ENCODE data around the gene JAZF1. TPM values are rescaled to one million over a fixed set of nuclear protein-coding genes. Genes with fewer than 3 reads are reported as not detected.
"Not testable (repeated sequence)": the region's sequence is repeated elsewhere in the genome, so short reads cannot be mapped to it uniquely, and the experiment has no call there.

Gene JAZF1
- total RNA-seq, 2 experiments from 2014 or later = 3.3 to 4.0 TPM

DNA sequence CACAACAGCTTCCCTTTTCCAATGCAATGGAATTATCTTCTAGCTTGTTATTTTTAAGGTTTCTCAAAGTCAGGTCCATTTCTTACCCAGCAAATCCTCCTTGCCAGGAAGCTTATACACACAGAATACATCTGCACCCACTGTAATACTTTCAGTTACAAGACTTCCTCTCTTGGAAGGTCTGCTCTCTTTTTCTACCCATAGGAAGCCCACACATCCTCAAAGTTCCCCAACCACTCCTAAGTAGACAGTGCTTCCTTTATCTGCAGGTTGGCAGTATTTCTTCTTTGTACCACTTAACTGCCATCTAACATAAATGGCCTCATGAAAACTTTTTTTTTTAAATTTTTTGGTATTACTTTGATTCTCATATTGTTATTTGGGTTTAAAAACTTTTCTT, 285.0 kb downstream of the JAZF1 start:
- TF ChIP-seq, protein P1, sequence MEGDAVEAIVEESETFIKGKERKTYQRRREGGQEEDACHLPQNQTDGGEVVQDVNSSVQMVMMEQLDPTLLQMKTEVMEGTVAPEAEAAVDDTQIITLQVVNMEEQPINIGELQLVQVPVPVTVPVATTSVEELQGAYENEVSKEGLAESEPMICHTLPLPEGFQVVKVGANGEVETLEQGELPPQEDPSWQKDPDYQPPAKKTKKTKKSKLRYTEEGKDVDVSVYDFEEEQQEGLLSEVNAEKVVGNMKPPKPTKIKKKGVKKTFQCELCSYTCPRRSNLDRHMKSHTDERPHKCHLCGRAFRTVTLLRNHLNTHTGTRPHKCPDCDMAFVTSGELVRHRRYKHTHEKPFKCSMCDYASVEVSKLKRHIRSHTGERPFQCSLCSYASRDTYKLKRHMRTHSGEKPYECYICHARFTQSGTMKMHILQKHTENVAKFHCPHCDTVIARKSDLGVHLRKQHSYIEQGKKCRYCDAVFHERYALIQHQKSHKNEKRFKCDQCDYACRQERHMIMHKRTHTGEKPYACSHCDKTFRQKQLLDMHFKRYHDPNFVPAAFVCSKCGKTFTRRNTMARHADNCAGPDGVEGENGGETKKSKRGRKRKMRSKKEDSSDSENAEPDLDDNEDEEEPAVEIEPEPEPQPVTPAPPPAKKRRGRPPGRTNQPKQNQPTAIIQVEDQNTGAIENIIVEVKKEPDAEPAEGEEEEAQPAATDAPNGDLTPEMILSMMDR (IDR thresholded peaks at IDR 0.05) = no peak
- peaks cover 3% of the 10 kb centered on the region for H3K36me3 Mint-ChIP-seq (ENCODE audit: low read depth)
- H3K4me3 Mint-ChIP-seq = no peak overlapping the region
- peaks cover 24% of the 10 kb centered on the region for H3K4me1 Mint-ChIP-seq (ENCODE audit: low read depth)
- no peak overlapping the region for H3K27ac Mint-ChIP-seq
- DNase-seq = no peak
- H3K9me3 Mint-ChIP-seq = no peaks in the 10 kb centered on the region
- intact Hi-C loops (cut with micrococcal nuclease) = no loop called here
- ChIA-PET POLR2A (no interaction called here), CTCF (no interaction called here)
- no peak for ATAC-seq
- H3K27me3 Mint-ChIP-seq = no peaks in the 10 kb centered on the region

DNA sequence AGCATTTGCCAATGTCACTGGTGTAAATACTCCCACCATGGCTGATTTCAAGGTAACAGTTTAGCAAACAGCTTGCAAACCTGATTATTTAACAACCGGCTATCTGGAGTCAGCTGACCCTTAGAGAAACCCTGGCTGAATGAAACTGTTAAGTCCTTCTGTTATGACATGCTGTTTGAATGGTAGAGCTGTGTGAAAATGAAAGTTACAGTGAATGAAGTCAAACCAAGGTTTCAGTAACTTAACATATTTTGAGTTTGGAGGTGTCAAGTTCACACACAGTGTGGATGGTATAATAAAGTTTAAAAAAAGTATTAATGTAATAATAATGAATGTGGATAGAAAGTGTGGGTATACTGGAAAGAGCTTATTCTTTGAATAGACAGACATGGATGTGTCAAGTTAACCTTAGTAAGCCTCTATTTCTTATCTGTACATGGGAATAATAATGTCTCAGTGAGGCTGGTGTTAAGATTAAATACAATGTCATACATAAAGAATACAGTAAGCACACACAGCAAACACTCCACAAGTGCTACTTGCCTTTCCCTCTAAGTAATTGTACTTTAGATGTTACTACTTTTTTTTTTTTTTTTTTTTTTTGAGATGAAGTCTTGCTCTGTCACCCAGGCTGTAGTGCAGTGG, 290.3 kb downstream of the JAZF1 start:
- Mint-ChIP-seq H3K27ac (no peak overlapping the region), H3K36me3 (ENCODE audit: low read depth) (peaks cover 3% of the 10 kb centered on the region), H3K4me1 (ENCODE audit: low read depth) (peaks cover 5% of the 10 kb centered on the region), H3K9me3 (peaks cover 1% of the 10 kb centered on the region), H3K4me3 (no peak overlapping the region), H3K27me3 (no peaks in the 10 kb centered on the region)
- intact Hi-C loops (cut with micrococcal nuclease) = no loop called here
- ChIA-PET CTCF (interaction anchor here (1.2 kb wide), 1 partner anchor 10 kb away, joined by 3 read pairs; no protein-coding TSS in a partner anchor), POLR2A (interaction anchor here (1.5 kb wide), 1 partner anchor 9 kb away, joined by 3 read pairs; no protein-coding TSS in a partner anchor)
- DNase-seq = no peak
- peak; percentile 58 for ATAC-seq
- TF ChIP-seq, protein P1 (IDR thresholded peaks at IDR 0.05) = no peak

DNA sequence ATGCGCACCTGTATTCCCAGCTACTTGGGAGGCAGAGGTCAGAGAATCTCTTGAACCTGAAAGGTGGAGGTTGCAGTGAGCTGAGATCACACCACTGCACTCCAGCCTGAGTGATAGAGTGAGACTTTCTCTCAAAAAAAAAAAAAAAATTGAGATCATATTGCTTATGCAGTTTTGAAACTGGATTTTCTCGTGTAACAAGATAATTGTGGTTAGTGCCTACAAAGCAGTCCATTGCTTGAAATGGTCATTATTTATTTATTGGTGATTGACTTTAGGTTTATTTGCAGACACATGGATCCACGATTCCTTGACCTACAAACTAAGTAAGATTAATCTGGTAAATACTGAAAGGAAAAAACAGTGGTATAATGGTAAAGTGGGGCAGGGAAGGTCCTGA, 290.8 kb downstream of the JAZF1 start:
- Mint-ChIP-seq H3K27me3 (no peaks in the 10 kb centered on the region), H3K4me3 (no peak overlapping the region), H3K27ac (no peak overlapping the region), H3K9me3 (peaks cover 1% of the 10 kb centered on the region), H3K4me1 (ENCODE audit: low read depth) (peaks cover 5% of the 10 kb centered on the region), H3K36me3 (ENCODE audit: low read depth) (peaks cover 3% of the 10 kb centered on the region)
- TF ChIP-seq, protein P1 (IDR thresholded peaks at IDR 0.05) = no peak
- POLR2A ChIA-PET = interaction anchor here (1.5 kb wide), 1 partner anchor 10 kb away, joined by 3 read pairs; no protein-coding TSS in a partner anchor
- intact Hi-C loops (cut with micrococcal nuclease) = no loop called here
- ATAC-seq = no peak
- no peak for DNase-seq
- CTCF ChIA-PET = interaction anchor here (1.2 kb wide), 1 partner anchor 10 kb away, joined by 3 read pairs; no protein-coding TSS in a partner anchor

DNA sequence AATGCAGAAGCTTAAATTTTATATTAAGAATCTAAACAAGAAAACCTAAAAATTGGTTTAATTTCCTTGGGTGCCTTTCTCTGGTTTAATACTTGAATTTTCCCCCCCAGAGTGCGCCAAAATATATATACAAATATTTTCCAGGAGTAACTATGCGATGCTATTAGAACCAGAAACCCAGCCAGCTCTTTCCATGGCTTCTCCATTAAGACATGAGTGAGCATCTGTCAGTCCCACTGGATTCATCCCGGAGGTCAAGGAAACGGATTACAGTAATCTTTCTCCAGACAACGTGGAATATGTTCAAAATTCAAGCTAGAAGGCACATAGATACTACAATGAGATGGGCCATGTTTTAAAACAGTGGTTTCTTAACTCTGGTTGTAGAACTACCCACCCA, 291.9 kb downstream of the JAZF1 start:
- TF ChIP-seq, protein P1 (IDR thresholded peaks at IDR 0.05) = no peak
- intact Hi-C loops (cut with micrococcal nuclease) = no loop called here
- ATAC-seq (no peak), DNase-seq (no peak)
- ChIA-PET CTCF (no interaction called here), POLR2A (no interaction called here)
- no peak overlapping the region for H3K27ac Mint-ChIP-seq
- no peaks in the 10 kb centered on the region for H3K36me3 Mint-ChIP-seq (ENCODE audit: low read depth)
- H3K9me3 Mint-ChIP-seq = peaks cover 1% of the 10 kb centered on the region
- H3K4me1 Mint-ChIP-seq (ENCODE audit: low read depth) = peaks cover 5% of the 10 kb centered on the region
- H3K4me3 Mint-ChIP-seq = no peak overlapping the region
- H3K27me3 Mint-ChIP-seq = no peaks in the 10 kb centered on the region

DNA sequence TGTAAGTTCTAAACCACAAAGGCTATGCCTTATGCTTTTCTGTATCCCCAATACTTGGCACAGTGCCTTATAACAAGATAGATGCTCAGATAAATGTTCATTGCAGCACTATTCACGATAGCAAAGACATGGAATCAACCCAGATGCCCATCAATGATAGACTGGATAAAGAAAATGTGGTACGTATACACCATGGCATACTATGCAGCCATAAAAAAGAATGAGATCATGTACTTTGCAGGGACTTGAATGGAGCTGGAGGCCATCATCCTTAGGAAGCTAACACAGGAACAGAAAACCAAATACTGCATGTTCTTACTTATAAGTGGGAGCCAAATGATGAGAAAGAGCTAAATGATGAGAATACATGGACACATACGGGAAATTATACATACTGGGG, 293.9 kb downstream of the JAZF1 start:
- H3K4me3 Mint-ChIP-seq; ATAC-seq; H3K36me3 Mint-ChIP-seq (ENCODE audit: low read depth); intact Hi-C loops (cut with micrococcal nuclease); H3K9me3 Mint-ChIP-seq; DNase-seq; POLR2A ChIA-PET; H3K27me3 Mint-ChIP-seq; H3K4me1 Mint-ChIP-seq (ENCODE audit: low read depth); CTCF ChIA-PET; H3K27ac Mint-ChIP-seq: not testable (repeated sequence)

All from activated CD8-positive, alpha-beta T cell treated with anti-CD3 and anti-CD28 coated beads for 36 hours (primary cell).